GM10266 (cell line): ENCODE data around the gene RCVRN.

Experiments
- DNase-seq: peaks from one replicate; pipeline ENCODE4 v3.0.0; 2012; ENCODE audit errors: extremely low spot score
- TF ChIP-seq, protein P1 (sequence below): IDR thresholded peaks from 2 replicates; pipeline ENCODE4 v1.5.1; 2012; ENCODE audit warnings: mild to moderate bottlenecking, low read depth; ENCODE audit not compliant: control insufficient read depth, insufficient read depth; ENCODE audit errors: missing control alignments

The RCVRN gene

DNA sequence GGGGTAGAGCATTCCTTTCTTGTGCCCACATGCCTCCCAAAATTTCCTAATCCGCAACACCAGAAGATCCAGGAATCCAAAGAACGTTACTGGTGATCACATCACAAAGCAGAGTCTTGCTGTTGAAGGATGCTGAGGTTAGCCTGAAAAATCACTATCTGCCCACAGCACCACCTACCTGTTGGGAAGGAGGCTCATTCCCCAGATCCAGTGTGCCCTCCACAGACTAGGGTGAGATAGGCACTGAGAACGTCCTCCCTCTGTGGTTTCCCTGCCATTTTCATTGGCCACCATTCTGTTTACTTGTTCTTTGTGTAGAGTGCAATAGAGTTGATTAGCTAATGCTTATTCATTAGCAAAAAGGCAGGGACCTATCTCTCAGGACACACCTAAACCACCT, 30.3 kb downstream of the RCVRN start:
- TF ChIP-seq, protein P1, sequence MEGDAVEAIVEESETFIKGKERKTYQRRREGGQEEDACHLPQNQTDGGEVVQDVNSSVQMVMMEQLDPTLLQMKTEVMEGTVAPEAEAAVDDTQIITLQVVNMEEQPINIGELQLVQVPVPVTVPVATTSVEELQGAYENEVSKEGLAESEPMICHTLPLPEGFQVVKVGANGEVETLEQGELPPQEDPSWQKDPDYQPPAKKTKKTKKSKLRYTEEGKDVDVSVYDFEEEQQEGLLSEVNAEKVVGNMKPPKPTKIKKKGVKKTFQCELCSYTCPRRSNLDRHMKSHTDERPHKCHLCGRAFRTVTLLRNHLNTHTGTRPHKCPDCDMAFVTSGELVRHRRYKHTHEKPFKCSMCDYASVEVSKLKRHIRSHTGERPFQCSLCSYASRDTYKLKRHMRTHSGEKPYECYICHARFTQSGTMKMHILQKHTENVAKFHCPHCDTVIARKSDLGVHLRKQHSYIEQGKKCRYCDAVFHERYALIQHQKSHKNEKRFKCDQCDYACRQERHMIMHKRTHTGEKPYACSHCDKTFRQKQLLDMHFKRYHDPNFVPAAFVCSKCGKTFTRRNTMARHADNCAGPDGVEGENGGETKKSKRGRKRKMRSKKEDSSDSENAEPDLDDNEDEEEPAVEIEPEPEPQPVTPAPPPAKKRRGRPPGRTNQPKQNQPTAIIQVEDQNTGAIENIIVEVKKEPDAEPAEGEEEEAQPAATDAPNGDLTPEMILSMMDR: no peak
- DNase-seq: no peak

DNA sequence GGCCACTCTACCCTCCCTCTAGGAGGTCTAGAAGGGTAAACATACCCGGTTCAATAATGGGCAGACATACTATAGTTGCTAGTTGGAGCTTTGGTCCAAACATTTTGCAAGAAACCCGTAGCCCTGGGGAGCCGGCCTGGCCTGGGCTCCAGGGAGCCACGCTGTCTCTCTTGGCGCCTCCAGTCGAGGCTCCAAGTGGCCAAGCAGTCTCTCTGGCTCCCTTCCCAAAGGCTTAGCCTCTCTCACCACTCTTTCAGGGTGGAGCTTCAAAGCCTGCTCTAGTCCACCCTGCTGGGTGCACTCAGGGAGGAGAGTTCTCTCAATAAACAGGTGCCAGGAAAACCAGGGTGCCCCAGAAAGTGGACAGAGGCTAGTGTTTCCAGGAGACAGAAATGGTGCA, 32.2 kb downstream of the RCVRN start:
- TF ChIP-seq, protein P1: no peak
- DNase-seq: no peak

DNA sequence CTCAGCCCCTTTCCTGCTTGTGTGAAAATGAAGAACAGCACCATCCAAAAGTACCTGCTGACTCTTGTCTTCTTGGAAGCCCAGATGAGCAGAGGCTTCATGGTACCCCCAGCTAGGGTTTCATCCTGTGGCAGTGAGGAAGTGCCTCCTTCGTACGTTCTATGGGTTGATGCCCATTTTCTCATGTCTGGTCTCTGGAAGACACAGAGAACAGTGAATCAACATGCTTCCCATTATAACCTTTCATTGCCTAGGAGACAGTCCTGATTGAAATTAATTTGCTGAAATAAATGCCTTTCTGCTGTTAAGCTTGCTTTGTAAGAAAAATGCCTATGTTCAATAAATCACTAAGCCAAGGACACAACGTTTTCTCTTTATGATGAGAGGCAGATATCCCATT, 36.5 kb downstream of the RCVRN start:
- no peak for DNase-seq
- TF ChIP-seq, protein P1: no peak

DNA sequence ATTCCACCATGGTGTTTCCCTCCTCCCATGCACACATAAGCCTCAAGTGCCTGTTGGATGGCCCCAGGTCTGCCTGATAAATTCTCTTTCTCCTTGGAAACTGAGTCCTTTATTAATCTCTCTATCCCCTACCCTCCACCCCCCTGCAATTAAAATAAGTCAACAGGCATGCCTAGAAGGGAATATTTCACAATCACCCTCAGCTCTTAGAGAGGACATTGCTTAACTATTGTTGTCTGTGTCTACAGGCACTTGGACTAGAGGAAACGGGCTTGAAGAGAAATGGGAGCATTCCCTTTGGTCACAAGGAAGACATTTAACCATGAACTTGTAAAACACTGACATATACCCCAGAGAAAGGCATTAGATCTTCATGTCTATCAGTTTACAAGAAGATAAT, 39.5 kb downstream of the RCVRN start:
- TF ChIP-seq, protein P1: no peak
- DNase-seq: no peak

DNA sequence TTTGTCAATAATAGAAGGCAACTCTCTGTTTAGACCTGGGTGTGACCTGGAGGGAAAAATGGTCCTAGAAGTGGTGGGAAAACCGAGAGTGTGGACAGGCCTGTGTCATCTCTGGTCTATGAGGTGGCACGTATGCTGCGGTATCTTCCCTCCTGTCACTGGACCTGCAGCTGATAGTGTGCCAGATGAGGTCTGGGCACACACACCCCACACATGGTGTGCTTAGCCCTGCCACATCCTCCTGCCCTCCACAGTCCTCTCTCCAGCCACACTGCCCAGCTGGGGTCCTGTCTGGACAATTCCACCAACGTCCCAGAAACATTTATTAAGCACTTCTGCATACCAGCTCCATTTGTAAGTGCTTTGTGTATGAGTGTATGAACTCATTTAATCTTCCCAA, 42.1 kb downstream of the RCVRN start:
- no peak for DNase-seq
- TF ChIP-seq, protein P1: no peak

DNA sequence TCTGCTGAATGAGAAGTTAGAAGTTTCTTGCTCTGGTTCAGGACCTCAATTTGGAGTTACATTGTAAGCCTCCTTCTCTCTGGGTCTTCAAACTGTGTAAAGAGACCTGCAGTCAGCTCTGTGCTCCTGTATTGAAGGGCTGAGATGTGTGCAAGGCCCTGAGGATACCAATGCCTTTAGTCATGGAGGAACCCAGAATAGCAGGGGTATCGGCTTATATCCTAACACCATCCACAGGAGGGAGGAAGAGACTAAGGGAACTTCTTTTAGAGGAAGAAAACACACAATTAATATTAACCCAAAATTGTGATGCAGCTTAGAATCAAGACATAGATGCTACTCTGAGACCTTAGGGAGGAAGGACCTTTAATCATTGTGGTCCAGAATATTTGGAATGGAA, 42.9 kb downstream of the RCVRN start:
- TF ChIP-seq, protein P1: no peak
- DNase-seq: no peak

DNA sequence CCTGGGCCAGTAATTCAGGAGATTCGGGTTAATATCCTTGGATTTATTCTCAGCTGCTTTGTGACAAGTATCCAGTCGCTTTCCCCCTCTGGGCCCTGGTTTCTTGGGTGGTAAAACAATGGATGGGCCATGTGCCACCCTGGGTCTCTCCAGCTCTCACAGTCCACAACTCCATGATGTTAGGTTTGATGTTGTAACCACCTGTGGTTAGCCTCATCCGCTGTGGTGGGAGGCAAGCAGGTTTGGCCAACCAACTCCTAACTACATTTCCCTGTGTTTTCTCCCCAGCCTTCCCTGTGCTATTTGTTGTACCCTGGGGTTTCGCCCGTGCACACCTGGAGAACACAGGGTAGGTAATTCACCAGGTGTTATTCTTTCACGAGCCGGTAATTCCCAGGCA, 44.2 kb downstream of the RCVRN start:
- no peak for DNase-seq
- TF ChIP-seq, protein P1: no peak
